HG02884 (cell line): ENCODE results near the gene GEMIN4.
A peak's percentile ranks its signal among the peaks of the same experiment; 100 is the strongest.
"Not testable (repeated sequence)": the region's sequence is repeated elsewhere in the genome, so short reads cannot be mapped to it uniquely, and the experiment has no call there.

ENCODE experiments used
- ATAC-seq: cut with Tn5 transposase; IDR thresholded peaks from one replicate; pipeline ENCODE4 v1.9.1; 2021; ENCODE audit warnings: mild to moderate bottlenecking, moderate library complexity; ENCODE audit not compliant: unreplicated experiment

The GEMIN4 gene

GRCh38 chr17:752002-752619, at the start of gene GEMIN4:
Gene GEMIN4, minus strand, starts transcription at chr17:752264. Its CDS starts 122 bp downstream, at chr17:752142.
- peak; percentile 85 for ATAC-seq

GRCh38 chr17:801660-802059, 49.6 kb upstream of the GEMIN4 start:
- no peak for ATAC-seq

GRCh38 chr17:800446-801242, 48.6 kb upstream of the GEMIN4 start:
- no peak for ATAC-seq

GRCh38 chr17:799261-799660, 47.2 kb upstream of the GEMIN4 start:
- ATAC-seq = no peak

- no peak for ATAC-seq
Measured at GRCh38 chr17:798246-798645, 46.2 kb upstream of the GEMIN4 start.

- ATAC-seq = no peak
Measured at GRCh38 chr17:797236-797840, 45.3 kb upstream of the GEMIN4 start.

- ATAC-seq = no peak
Measured at GRCh38 chr17:796609-797008, 44.5 kb upstream of the GEMIN4 start.

GRCh38 chr17:795721-796120, 43.7 kb upstream of the GEMIN4 start:
- ATAC-seq = no peak

- no peak for ATAC-seq
Measured at GRCh38 chr17:795276-795675, 43.2 kb upstream of the GEMIN4 start.

GRCh38 chr17:794876-795275, 42.8 kb upstream of the GEMIN4 start:
- ATAC-seq = no peak

- ATAC-seq = no peak
Measured at GRCh38 chr17:792277-792676, 40.2 kb upstream of the GEMIN4 start.

GRCh38 chr17:791829-792228, 39.8 kb upstream of the GEMIN4 start:
- no peak for ATAC-seq

- ATAC-seq = not testable (repeated sequence)
Measured at GRCh38 chr17:790874-791247, 38.8 kb upstream of the GEMIN4 start.

- ATAC-seq = not testable (repeated sequence)
Measured at GRCh38 chr17:789931-790873, 38.1 kb upstream of the GEMIN4 start.

GRCh38 chr17:789160-789840, 37.2 kb upstream of the GEMIN4 start:
- ATAC-seq = no peak

- no peak for ATAC-seq
Measured at GRCh38 chr17:788551-788950, 36.5 kb upstream of the GEMIN4 start.

- ATAC-seq = no peak
Measured at GRCh38 chr17:787641-788221, 35.7 kb upstream of the GEMIN4 start.

GRCh38 chr17:785901-786300, 33.8 kb upstream of the GEMIN4 start:
- not testable (repeated sequence) for ATAC-seq

GRCh38 chr17:784143-784542, 32.1 kb upstream of the GEMIN4 start:
- no peak for ATAC-seq
